ENCODE measurements around the gene AP2M1.

Gene AP2M1

GRCh38 chr3:184229394-184230080 is 54.9 kb downstream of the AP2M1 start, which contains the start of gene VWA5B2:
VWA5B2 (plus strand) TSS chr3:184229585; CDS start chr3:184230529, 944 bp downstream.
- DNase-seq = peak; percentile 50 to 81

- DNase-seq = no peak
These were observed 55.5 kb downstream of the AP2M1 start for GRCh38 chr3:184230081-184230602.

GRCh38 chr3:184230603-184231528 is 56.2 kb downstream of the AP2M1 start:
- DNase-seq = no peak

- DNase-seq = no peak
These were observed 57.0 kb downstream of the AP2M1 start for GRCh38 chr3:184231671-184232070.

GRCh38 chr3:184233127-184233843 is 58.6 kb downstream of the AP2M1 start:
- DNase-seq = no peak

Data from NCI-H446 (cell line).